ENCODE measurements around the gene BUB1B. TPM values are rescaled to one million over a fixed set of nuclear protein-coding genes. Genes with fewer than 3 reads are reported as not detected.
"Not testable (repeated sequence)": the region's sequence is repeated elsewhere in the genome, so short reads cannot be mapped to it uniquely, and the experiment has no call there.

BUB1B gene
- total RNA-seq, 1 experiment from 2014 or later, result 126 TPM

- DNase-seq (ENCODE audit: low read depth), result peak; percentile 15
Measured at GRCh38 chr15:40136470-40137302, 24.2 kb upstream of the BUB1B start.

- no peak for DNase-seq (ENCODE audit: low read depth)
Measured at GRCh38 chr15:40137303-40138200, 23.3 kb upstream of the BUB1B start.

DNA sequence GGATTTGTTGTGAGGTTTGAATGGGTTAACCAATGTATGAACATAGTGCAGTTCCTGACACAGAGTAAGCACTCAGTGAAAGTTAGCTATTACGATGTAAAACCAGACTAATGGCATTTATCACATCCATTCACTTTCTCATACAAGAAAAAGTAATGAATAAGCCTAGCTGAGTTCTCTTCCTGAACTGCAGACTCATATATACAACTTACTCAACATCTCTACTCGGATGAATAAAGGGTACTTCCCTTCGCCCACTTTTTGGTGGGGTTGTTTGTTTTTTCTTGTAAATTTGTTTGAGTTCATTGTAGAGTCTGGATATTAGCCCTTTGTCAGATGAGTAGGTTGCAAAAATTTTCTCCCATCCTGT is 22.7 kb upstream of the BUB1B start:
- not testable (repeated sequence) for DNase-seq (ENCODE audit: low read depth)

DNA sequence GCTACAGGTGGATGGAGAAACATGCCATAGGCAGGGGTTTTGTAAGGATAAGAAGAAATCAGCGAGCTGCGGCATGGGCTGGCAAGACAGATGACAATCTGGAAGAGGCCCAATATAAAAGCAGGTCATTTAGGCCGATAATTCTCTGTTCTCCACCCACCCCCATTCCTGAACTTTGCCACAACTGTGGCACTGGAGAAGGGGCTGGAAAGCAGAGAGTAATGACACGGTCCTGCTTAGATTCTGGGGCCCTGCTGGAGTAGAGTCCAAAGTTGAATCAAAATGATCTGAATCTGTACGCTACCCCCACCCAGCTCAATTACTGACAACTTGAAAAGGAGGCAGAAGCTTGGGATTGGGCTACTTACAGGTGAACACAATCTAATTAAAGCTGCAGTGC is 18.4 kb upstream of the BUB1B start:
- DNase-seq (ENCODE audit: low read depth), result no peak

DNA sequence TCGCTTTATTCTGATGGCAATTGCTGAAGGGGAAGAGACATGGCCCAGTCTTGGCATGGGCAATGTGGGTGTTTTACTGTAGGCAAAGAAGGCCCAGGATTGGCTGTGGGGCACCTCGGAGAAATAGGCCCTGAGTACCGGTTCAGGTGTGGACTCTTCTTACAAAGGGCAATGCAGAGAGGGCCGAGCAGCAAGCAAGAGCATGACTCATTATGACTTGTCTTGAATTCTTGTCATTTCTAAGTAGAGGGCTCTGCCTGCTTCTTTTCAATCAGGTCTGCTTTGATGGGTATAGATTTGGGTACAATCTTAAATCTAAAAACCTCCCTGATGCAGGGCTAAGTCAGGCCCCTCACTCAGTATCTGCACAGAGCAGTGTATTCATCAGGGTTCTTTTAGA is 14.8 kb upstream of the BUB1B start:
- peak; percentile 51 for DNase-seq (ENCODE audit: low read depth)

DNA sequence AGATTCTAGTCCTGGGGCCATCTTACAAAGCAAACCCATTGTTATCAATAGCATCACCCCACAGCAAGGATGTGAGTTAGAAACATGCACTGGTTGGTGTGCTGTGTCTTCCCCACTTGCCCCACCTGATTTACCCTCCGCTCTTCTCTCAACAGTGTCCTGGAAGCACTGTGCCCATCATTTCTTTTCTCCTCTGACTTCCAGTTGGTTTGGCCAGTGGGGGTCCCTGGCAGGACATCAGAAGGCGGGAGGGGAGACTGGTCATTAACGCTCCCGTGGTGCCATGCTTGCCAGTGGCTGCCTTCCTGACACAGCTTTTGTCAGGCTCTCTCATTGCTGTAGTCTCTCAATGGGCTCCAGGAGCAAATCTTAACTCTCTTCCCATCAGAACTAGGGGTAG is 11.5 kb upstream of the BUB1B start:
- DNase-seq (ENCODE audit: low read depth), result no peak

- DNase-seq (ENCODE audit: low read depth), result peak; percentile 92
Measured at GRCh38 chr15:40150163-40150925, 10.5 kb upstream of the BUB1B start.

GRCh38 chr15:40151499-40151898 is 9.4 kb upstream of the BUB1B start:
- no peak for DNase-seq (ENCODE audit: low read depth)

GRCh38 chr15:40151991-40152390 is 8.9 kb upstream of the BUB1B start:
- no peak for DNase-seq (ENCODE audit: low read depth)

- DNase-seq (ENCODE audit: low read depth), result not testable (repeated sequence)
Measured at GRCh38 chr15:40154821-40155220, 6.0 kb upstream of the BUB1B start.

DNA sequence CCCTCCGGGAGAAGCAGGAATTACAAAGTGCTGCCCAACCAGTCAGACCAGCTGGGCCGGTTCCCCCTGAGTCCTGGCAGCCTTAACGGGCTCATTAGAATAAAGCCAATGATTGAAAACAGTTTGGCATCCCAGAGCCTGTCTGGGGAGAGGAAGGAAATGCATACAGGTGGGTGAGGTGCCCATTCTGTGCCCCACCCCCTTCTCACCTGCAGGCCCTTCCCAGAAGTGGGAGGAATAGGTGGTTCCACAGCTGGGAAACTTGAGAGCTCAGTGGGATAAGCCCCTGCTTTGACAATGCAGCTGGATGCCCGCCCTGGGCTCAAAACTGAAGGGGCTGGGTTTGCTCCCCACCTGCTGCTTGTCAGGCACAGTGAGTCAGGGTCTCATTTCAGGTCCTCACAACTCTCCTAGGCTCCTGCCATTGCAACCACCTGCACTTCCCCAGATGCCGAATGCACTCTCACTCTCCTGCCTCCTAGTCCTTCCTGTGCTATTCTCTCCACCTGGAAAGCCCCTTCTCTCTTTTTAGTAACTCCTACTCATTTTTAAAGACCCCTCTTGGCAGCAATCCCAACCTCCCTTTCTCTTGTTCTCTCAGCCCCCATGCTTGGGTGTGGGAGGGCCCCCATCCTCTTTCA is 5.5 kb upstream of the BUB1B start:
- DNase-seq (ENCODE audit: low read depth), result no peak

DNA sequence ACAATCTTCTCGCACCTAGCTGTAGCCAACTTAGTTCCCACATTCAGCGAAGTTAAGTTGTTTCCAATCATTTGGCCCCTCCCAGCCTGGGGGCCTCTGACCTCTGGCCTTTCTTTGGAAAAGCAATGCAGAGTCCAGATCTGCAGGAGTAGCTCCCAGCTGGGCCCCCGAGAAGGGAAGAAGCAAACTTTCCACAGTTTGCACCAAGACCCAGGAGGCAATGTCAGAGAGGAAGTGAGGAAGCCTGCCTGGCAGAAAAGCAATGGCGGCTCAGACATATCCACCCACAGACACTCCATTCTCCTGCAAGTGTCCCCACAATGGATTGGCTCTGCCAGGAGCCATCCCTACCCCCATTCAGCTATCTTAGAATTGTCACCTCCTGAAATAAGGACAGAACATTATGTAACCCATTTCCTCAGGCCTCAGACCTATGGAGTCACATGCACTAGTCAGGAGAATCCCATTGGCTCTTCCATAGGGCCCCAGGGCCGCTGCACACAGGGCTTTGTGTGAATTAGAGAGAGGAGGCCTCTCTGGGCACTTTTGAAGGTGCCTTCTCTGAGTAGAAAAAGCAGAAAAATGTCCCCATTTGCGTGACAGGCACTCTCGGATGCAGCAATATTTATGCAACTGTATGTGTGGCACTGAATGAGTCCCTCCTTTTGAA is 3.0 kb upstream of the BUB1B start:
- no peak for DNase-seq (ENCODE audit: low read depth)

DNA sequence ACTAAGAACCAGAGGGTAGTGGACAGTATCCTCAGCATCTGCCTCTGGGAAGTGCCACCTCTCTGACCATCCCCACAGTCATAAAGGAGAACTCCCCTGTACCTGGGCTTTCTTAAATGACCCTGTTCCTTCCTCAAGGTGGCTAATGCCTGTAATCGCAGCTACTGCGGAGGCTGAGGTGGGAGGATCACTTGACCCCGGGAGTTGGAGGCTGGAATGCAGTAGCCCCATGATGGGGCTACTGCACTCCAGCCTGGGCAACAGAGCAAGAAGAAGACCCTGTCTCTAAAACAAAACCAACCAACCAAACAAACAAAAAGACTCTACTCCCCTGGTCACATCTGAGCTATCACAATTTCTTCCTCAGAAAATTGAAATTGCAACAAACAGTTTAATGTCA is 848 bp upstream of the BUB1B start:
- DNase-seq (ENCODE audit: low read depth), result no peak

- no peak for DNase-seq (ENCODE audit: low read depth)
Measured at GRCh38 chr15:40161693-40162391, 973 bp downstream of the BUB1B start.

DNA sequence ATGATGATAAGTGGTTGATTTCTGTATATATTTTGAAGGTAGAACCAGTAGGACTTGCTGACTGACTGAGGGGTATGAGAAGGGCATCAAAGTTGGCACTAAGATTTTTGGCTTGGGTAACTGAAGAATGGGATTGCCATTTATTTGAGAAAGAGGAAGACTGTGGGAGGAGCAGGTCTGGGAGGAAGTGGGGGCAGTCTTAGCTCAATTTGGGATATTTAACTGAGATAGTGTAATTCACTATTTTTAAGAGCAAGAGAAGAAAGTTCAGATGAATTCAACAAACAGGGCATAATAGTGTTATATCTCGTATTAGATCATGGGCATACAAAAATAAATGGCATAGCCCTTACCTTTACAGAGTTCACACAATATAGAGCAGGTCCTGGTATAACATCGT is 1.7 kb downstream of the BUB1B start:
- DNase-seq (ENCODE audit: low read depth), result no peak

DNA sequence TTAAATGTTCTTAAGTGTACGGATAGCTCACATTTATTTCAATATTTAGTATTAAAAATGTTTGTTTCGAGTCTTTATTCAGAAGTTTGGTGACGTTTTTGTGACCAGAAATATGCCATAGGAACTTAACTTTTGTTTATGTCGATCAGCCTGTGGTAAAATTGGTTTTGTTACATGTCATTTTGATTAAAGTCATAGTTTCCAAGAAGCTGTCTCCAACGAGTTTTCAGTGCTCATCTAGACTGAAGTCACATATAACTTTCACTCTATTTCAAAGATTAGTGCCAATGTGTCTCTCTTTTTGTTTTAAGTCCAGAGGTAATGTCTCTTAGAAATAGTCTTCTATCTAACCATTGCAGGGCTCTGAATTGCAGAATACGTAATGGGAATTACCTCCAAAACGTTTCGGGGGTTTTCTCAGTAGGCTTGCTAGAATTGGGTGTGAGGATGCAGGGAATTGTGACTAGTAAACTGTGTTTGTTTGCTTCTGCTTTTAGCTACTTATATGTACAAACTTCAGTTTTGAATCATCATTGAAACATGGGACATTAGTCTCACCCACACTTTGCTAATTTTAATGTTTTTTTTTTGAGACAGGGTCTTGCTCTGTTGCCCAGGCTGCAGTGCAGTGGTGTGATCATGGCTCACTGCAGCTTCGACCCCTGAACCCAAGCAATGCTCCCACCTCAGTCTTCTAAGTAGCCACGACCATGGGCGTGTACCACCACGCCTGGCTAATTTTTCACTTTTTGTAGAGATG is 3.0 kb downstream of the BUB1B start:
- no peak for DNase-seq (ENCODE audit: low read depth)

- not testable (repeated sequence) for DNase-seq (ENCODE audit: low read depth)
Measured at GRCh38 chr15:40167374-40167773, 6.5 kb downstream of the BUB1B start.

- no peak for DNase-seq (ENCODE audit: low read depth)
Measured at GRCh38 chr15:40175160-40175559, 14.3 kb downstream of the BUB1B start.

GRCh38 chr15:40182358-40183029 is 21.6 kb downstream of the BUB1B start:
- DNase-seq (ENCODE audit: low read depth), result no peak
